K562 (cell line): ENCODE data around the gene GLIS2. TPM values are rescaled to one million over a fixed set of nuclear protein-coding genes. Genes with fewer than 3 reads are reported as not detected.

Source experiments
- CBFB ChIP-seq: sonication (generic); formaldehyde crosslinking; IDR thresholded peaks from 2 replicates; pipeline ENCODE4 v1.4.0; 2020; ENCODE audit warnings: mild to moderate bottlenecking, missing genetic modification reagents
- CBX3 ChIP-seq, 2 experiments: IDR thresholded peaks; 1 replicate in 1 of 2; 2 replicates in 1 of 2; pipeline ENCODE4 v1.6.1; 2012; ENCODE audit warnings: inconsistent platforms in 2 of 2, low read length in 2 of 2, borderline replicate concordance in 1 of 2, control low read depth in 1 of 2
- CCNT2 ChIP-seq: IDR thresholded peaks from 2 replicates; pipeline ENCODE4 v1.6.1; 2011; ENCODE audit warnings: borderline replicate concordance, low read depth, mild to moderate bottlenecking, moderate library complexity, mixed read lengths, low read length; ENCODE audit not compliant: insufficient read length; ENCODE audit errors: extremely low read depth
- FOXM1 ChIP-seq, 2 experiments: fragments of 450-650 bp in 1 of 2; sonication (generic) in 1 of 2; formaldehyde crosslinking in 1 of 2; IDR thresholded peaks; 2 replicates each; pipeline versions ENCODE4 v1.6.1 to v1.9.0; 2017 to 2022; ENCODE audit warnings: low read depth in 2 of 2, mild to moderate bottlenecking in 2 of 2, missing genetic modification reagents in 1 of 2, moderate library complexity in 1 of 2
- HSF4 ChIP-seq: fragments of 250-450 bp; sonication (Bioruptor Pico); IDR thresholded peaks from 2 replicates; pipeline ENCODE4 v2.1.2; 2022; ENCODE audit warnings: mild to moderate bottlenecking, moderate library complexity, borderline replicate concordance
- NR3C1 ChIP-seq: sonication (generic); formaldehyde crosslinking; IDR thresholded peaks from 2 replicates; pipeline ENCODE4 v1.8.1; 2022; ENCODE audit warnings: missing genetic modification reagents
- ZNF140 ChIP-seq: fragments of 250-450 bp; sonication (Bioruptor Pico); IDR thresholded peaks from 2 replicates; pipeline ENCODE4 v1.8.0; 2021; ENCODE audit warnings: moderate library complexity, mild to moderate bottlenecking, inconsistent platforms
- ZNF444 ChIP-seq: fragments of 250-450 bp; sonication (Bioruptor Pico); IDR thresholded peaks from 2 replicates; pipeline ENCODE4 v1.4.0; 2020; ENCODE audit warnings: mild to moderate bottlenecking, moderate library complexity
- ZNF561 ChIP-seq: fragments of 450-650 bp; formaldehyde crosslinking; conservative IDR thresholded peaks from 2 replicates; pipeline ENCODE4 v1.4.0; 2020; ENCODE audit warnings: mild to moderate bottlenecking, moderate library complexity
- ZNF766 ChIP-seq: fragments of 200-800 bp; sonication (Bioruptor generic); conservative IDR thresholded peaks from 2 replicates; pipeline ENCODE4 v1.6.1; 2016; ENCODE audit warnings: missing genetic modification characterization, missing compliant biosample characterization
- polyA plus RNA-seq, 8 experiments: library from polyadenylated mRNA; depleted of rRNA in 4 of 8; stranded (reverse) in 5 of 8; unstranded in 3 of 8; fragments of >200 nt; fragmentation: Nextera tagmentation in 2 of 8; fragmentation: Illumina TruSeq in 1 of 8; extraction: Ambion mirVana in 2 of 8; extraction: Trizol in 1 of 8; gene quantifications; 2 replicates each; pipeline versions ENCODE4 v1.2.1 to v1.2.3, GENCODE V29; 2011 to 2014; ENCODE audit warnings: inconsistent platforms in 1 of 8, missing spikeins in 1 of 8
- total RNA-seq, 7 experiments: library from RNA; depleted of rRNA in 6 of 7; stranded (reverse); fragments of >200 nt in 6 of 7; fragmentation: Illumina TruSeq in 2 of 7; extraction: Trizol in 2 of 7; gene quantifications; 2 replicates each; pipeline versions ENCODE4 v1.2.1 to v1.2.3, GENCODE V29; 2011 to 2021; ENCODE audit warnings: low replicate concordance in 1 of 7
- TF ChIP-seq, protein P1 (sequence below): fragments of 250-450 bp; sonication (Bioruptor Pico); IDR thresholded peaks from 2 replicates; pipeline ENCODE4 v1.5.0; 2021
- TF ChIP-seq, protein P2 (sequence below): fragments of 450-650 bp; IDR thresholded peaks from 2 replicates; pipeline ENCODE4 v1.6.1; 2016
- TF ChIP-seq, protein P3 (sequence below): sonication (generic); formaldehyde crosslinking; IDR thresholded peaks from 2 replicates; pipeline ENCODE4 v1.8.1; 2023; ENCODE audit warnings: mild to moderate bottlenecking, missing genetic modification reagents
- TF ChIP-seq, protein P4 (sequence below): fragments of 450-650 bp; formaldehyde crosslinking; IDR thresholded peaks from 2 replicates; pipeline ENCODE4 v1.4.0; 2020; ENCODE audit warnings: mild to moderate bottlenecking, mixed read lengths
- TF ChIP-seq, protein P5 (sequence below): sonication (generic); formaldehyde crosslinking; IDR thresholded peaks from 2 replicates; pipeline ENCODE4 v1.8.0; 2023; ENCODE audit warnings: mild to moderate bottlenecking, missing genetic modification reagents
- TF ChIP-seq, protein P6 (sequence below): sonication (generic); formaldehyde crosslinking; IDR thresholded peaks from 2 replicates; pipeline ENCODE4 v1.4.0; 2020; ENCODE audit warnings: mild to moderate bottlenecking, missing genetic modification reagents

The GLIS2 gene
- total and polyA plus RNA-seq, 9 of the 15 experiments (the other 6 are each of a cell fraction or from before 2014, with no cell fraction given) = 0.10 to 9.0 (median 0.57) TPM

DNA sequence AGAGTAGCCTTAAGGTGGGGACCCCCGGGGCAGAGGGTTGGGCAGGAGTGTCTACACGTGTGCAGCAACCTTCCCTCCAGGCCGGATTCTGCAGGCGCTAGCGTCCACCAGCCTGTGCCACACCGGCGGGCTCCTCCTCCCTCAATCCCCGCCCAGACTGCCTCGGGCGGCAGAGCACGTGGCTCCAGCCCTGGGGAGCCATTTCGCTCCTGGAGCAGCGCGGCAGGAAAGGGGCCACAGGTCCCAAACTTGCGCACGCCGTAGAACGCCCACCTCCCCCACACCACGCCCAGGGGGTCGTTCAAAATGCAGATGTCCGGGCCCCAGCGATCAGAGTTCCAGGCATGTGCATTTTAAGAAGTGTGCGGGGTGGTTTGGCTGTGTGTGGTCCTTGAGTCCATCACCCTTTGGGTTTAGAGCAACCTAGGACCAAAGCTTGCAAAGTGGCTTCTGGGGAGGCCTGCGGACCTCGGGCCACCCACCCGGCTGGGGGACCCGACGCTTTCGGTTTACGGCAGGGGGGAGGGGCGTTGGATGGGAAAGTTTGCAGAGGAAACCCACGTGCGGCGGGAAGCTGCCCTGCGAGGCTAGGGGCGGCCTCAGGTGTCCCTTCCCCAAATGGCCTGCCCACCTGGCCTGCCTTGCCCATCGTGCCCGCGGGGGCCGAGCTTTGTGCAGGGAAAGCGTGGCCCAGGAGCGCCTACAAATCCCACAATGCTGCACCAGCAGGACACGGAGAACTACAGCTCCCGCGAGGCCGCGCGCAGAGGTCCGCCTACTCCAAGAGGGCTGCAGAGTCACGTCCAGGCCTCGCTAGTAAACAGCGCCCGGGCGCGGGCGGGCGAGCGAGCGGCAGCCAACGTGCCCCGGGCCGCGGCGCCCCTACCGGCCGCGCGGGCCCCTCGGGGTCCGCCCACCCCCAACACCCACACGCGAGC lies 44.4 kb upstream of the GLIS2 start (continued):
- TF ChIP-seq, protein P1, sequence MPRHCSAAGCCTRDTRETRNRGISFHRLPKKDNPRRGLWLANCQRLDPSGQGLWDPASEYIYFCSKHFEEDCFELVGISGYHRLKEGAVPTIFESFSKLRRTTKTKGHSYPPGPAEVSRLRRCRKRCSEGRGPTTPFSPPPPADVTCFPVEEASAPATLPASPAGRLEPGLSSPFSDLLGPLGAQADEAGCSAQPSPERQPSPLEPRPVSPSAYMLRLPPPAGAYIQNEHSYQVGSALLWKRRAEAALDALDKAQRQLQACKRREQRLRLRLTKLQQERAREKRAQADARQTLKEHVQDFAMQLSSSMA (CRISPR knock-in tag) = no peak
- TF ChIP-seq ZNF766 (CRISPR knock-in tag) (no peak), HSF4 (no peak), CBFB (no peak; the same call in 1 of the 2 replicates), NR3C1 (peak; percentile 33; the same call in 1 of the 2 replicates), FOXM1 (IDR thresholded peaks at IDR 0.05; ENCODE audit: low read depth) (no peak), FOXM1 (CRISPR knock-in tag; IDR thresholded peaks at IDR 0.05; ENCODE audit: low read depth) (no peak), CCNT2 (peak; percentile 74), CBX3 (IDR thresholded peaks at IDR 0.05; ENCODE audit: borderline replicate concordance in 1 of 2, low read length in 2 of 2) (no peak), ZNF561 (CRISPR knock-in tag) (no peak), ZNF140 (CRISPR knock-in tag) (no peak), ZNF444 (CRISPR knock-in tag) (no peak)
- TF ChIP-seq, protein P2, sequence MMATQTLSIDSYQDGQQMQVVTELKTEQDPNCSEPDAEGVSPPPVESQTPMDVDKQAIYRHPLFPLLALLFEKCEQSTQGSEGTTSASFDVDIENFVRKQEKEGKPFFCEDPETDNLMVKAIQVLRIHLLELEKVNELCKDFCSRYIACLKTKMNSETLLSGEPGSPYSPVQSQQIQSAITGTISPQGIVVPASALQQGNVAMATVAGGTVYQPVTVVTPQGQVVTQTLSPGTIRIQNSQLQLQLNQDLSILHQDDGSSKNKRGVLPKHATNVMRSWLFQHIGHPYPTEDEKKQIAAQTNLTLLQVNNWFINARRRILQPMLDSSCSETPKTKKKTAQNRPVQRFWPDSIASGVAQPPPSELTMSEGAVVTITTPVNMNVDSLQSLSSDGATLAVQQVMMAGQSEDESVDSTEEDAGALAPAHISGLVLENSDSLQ = no peak; the same call in 1 of the 2 replicates
- TF ChIP-seq, protein P3, sequence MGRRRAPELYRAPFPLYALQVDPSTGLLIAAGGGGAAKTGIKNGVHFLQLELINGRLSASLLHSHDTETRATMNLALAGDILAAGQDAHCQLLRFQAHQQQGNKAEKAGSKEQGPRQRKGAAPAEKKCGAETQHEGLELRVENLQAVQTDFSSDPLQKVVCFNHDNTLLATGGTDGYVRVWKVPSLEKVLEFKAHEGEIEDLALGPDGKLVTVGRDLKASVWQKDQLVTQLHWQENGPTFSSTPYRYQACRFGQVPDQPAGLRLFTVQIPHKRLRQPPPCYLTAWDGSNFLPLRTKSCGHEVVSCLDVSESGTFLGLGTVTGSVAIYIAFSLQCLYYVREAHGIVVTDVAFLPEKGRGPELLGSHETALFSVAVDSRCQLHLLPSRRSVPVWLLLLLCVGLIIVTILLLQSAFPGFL (CRISPR knock-in tag) = no peak; the same call in 1 of the 2 replicates
- TF ChIP-seq, protein P4, sequence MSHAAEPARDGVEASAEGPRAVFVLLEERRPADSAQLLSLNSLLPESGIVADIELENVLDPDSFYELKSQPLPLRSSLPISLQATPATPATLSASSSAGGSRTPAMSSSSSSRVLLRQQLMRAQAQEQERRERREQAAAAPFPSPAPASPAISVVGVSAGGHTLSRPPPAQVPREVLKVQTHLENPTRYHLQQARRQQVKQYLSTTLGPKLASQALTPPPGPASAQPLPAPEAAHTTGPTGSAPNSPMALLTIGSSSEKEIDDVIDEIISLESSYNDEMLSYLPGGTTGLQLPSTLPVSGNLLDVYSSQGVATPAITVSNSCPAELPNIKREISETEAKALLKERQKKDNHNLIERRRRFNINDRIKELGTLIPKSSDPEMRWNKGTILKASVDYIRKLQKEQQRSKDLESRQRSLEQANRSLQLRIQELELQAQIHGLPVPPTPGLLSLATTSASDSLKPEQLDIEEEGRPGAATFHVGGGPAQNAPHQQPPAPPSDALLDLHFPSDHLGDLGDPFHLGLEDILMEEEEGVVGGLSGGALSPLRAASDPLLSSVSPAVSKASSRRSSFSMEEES (CRISPR knock-in tag) = no peak
- TF ChIP-seq, protein P5, sequence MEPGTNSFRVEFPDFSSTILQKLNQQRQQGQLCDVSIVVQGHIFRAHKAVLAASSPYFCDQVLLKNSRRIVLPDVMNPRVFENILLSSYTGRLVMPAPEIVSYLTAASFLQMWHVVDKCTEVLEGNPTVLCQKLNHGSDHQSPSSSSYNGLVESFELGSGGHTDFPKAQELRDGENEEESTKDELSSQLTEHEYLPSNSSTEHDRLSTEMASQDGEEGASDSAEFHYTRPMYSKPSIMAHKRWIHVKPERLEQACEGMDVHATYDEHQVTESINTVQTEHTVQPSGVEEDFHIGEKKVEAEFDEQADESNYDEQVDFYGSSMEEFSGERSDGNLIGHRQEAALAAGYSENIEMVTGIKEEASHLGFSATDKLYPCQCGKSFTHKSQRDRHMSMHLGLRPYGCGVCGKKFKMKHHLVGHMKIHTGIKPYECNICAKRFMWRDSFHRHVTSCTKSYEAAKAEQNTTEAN (CRISPR knock-in tag) = 0 out of 2 replicates have a peak, but pooled peaks have one; percentile 52
- TF ChIP-seq, protein P6, sequence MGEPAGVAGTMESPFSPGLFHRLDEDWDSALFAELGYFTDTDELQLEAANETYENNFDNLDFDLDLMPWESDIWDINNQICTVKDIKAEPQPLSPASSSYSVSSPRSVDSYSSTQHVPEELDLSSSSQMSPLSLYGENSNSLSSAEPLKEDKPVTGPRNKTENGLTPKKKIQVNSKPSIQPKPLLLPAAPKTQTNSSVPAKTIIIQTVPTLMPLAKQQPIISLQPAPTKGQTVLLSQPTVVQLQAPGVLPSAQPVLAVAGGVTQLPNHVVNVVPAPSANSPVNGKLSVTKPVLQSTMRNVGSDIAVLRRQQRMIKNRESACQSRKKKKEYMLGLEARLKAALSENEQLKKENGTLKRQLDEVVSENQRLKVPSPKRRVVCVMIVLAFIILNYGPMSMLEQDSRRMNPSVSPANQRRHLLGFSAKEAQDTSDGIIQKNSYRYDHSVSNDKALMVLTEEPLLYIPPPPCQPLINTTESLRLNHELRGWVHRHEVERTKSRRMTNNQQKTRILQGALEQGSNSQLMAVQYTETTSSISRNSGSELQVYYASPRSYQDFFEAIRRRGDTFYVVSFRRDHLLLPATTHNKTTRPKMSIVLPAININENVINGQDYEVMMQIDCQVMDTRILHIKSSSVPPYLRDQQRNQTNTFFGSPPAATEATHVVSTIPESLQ (CRISPR knock-in tag) = no peak; the same call in 1 of the 2 replicates
